ENCODE data around the gene GPR35.

The GPR35 gene

GRCh38 chr2:240585681-240586197 lies 39.5 kb upstream of the GPR35 start:
- H3K9me3 Mint-ChIP-seq, result no peaks in the 10 kb centered on the region
- peak overlapping the region; percentile 88 for H3K27ac Mint-ChIP-seq
- H3K36me3 Mint-ChIP-seq (ENCODE audit: low read depth), result peaks cover 13% of the 10 kb centered on the region
- H3K27me3 Mint-ChIP-seq (ENCODE audit: low read depth), result no peaks in the 10 kb centered on the region
- H3K4me3 Mint-ChIP-seq, result peak overlapping the region; percentile 94
- peaks cover 33% of the 10 kb centered on the region for H3K4me1 Mint-ChIP-seq (ENCODE audit: low read depth)

- Mint-ChIP-seq H3K4me3 (peak within 1 kb of the TSS; percentile 94), H3K36me3 (ENCODE audit: low read depth) (peaks cover 11% of the 10 kb centered on the region), H3K27me3 (ENCODE audit: low read depth) (no peaks in the 10 kb centered on the region), H3K9me3 (no peaks in the 10 kb centered on the region), H3K27ac (peak within 1 kb of the TSS; percentile 90), H3K4me1 (ENCODE audit: low read depth) (peaks cover 33% of the 10 kb centered on the region)
These were observed 38.9 kb upstream of the GPR35 start, which contains the start of gene CAPN10 for GRCh38 chr2:240586198-240586918. CAPN10 (plus strand) TSS chr2:240586734; CDS start chr2:240586912, 178 bp downstream.

- Mint-ChIP-seq H3K27ac (peak overlapping the region; percentile 90), H3K9me3 (no peaks in the 10 kb centered on the region), H3K27me3 (ENCODE audit: low read depth) (no peaks in the 10 kb centered on the region), H3K36me3 (ENCODE audit: low read depth) (peaks cover 13% of the 10 kb centered on the region), H3K4me1 (ENCODE audit: low read depth) (peaks cover 32% of the 10 kb centered on the region), H3K4me3 (peak overlapping the region; percentile 79)
These were observed 38.1 kb upstream of the GPR35 start for GRCh38 chr2:240586919-240587800.

GRCh38 chr2:240588006-240588655 lies 37.1 kb upstream of the GPR35 start:
- H3K4me1 Mint-ChIP-seq (ENCODE audit: low read depth), result peaks cover 28% of the 10 kb centered on the region
- no peaks in the 10 kb centered on the region for H3K27me3 Mint-ChIP-seq (ENCODE audit: low read depth)
- H3K36me3 Mint-ChIP-seq (ENCODE audit: low read depth), result peaks cover 12% of the 10 kb centered on the region
- H3K27ac Mint-ChIP-seq, result peak overlapping the region; percentile 28
- H3K9me3 Mint-ChIP-seq, result no peaks in the 10 kb centered on the region
- peak overlapping the region; percentile 79 for H3K4me3 Mint-ChIP-seq

GRCh38 chr2:240588669-240589068 lies 36.6 kb upstream of the GPR35 start:
- Mint-ChIP-seq H3K27me3 (ENCODE audit: low read depth) (no peaks in the 10 kb centered on the region), H3K4me3 (peak overlapping the region; percentile 79)

GRCh38 chr2:240589375-240589774 lies 35.9 kb upstream of the GPR35 start:
- peaks cover 26% of the 10 kb centered on the region for H3K4me1 Mint-ChIP-seq (ENCODE audit: low read depth)
- H3K27ac Mint-ChIP-seq, result no peak overlapping the region

More at GRCh38 chr2:240588669-240589068, 36.6 kb upstream of the GPR35 start:
- Mint-ChIP-seq H3K4me1 (ENCODE audit: low read depth) (peaks cover 28% of the 10 kb centered on the region), H3K27ac (peak overlapping the region; percentile 28), H3K9me3 (no peaks in the 10 kb centered on the region), H3K36me3 (ENCODE audit: low read depth) (peaks cover 12% of the 10 kb centered on the region)

GRCh38 chr2:240589850-240590525 lies 35.3 kb upstream of the GPR35 start:
- H3K36me3 Mint-ChIP-seq (ENCODE audit: low read depth), result peaks cover 12% of the 10 kb centered on the region
- no peak overlapping the region for H3K27ac Mint-ChIP-seq
- peaks cover 20% of the 10 kb centered on the region for H3K4me1 Mint-ChIP-seq (ENCODE audit: low read depth)
- H3K9me3 Mint-ChIP-seq, result no peaks in the 10 kb centered on the region
- no peaks in the 10 kb centered on the region for H3K27me3 Mint-ChIP-seq (ENCODE audit: low read depth)
- H3K4me3 Mint-ChIP-seq, result no peak overlapping the region

More at GRCh38 chr2:240589375-240589774, 35.9 kb upstream of the GPR35 start:
- no peak overlapping the region for H3K4me3 Mint-ChIP-seq
- no peaks in the 10 kb centered on the region for H3K27me3 Mint-ChIP-seq (ENCODE audit: low read depth)
- peaks cover 12% of the 10 kb centered on the region for H3K36me3 Mint-ChIP-seq (ENCODE audit: low read depth)
- H3K9me3 Mint-ChIP-seq, result no peaks in the 10 kb centered on the region

GRCh38 chr2:240590681-240591111 lies 34.6 kb upstream of the GPR35 start:
- H3K4me3 Mint-ChIP-seq, result no peak overlapping the region
- H3K27ac Mint-ChIP-seq, result no peak overlapping the region
- H3K27me3 Mint-ChIP-seq (ENCODE audit: low read depth), result no peaks in the 10 kb centered on the region
- H3K4me1 Mint-ChIP-seq (ENCODE audit: low read depth), result peaks cover 18% of the 10 kb centered on the region
- peaks cover 12% of the 10 kb centered on the region for H3K36me3 Mint-ChIP-seq (ENCODE audit: low read depth)
- H3K9me3 Mint-ChIP-seq, result no peaks in the 10 kb centered on the region

GRCh38 chr2:240591226-240591625 lies 34.1 kb upstream of the GPR35 start:
- Mint-ChIP-seq H3K27ac (no peak overlapping the region), H3K36me3 (ENCODE audit: low read depth) (peaks cover 12% of the 10 kb centered on the region), H3K27me3 (ENCODE audit: low read depth) (no peaks in the 10 kb centered on the region), H3K4me3 (no peak overlapping the region), H3K9me3 (no peaks in the 10 kb centered on the region), H3K4me1 (ENCODE audit: low read depth) (peaks cover 18% of the 10 kb centered on the region)

- Mint-ChIP-seq H3K4me1 (ENCODE audit: low read depth) (peaks cover 18% of the 10 kb centered on the region), H3K4me3 (no peak overlapping the region), H3K9me3 (no peaks in the 10 kb centered on the region), H3K27me3 (ENCODE audit: low read depth) (no peaks in the 10 kb centered on the region), H3K27ac (peak overlapping the region; percentile 75), H3K36me3 (ENCODE audit: low read depth) (peaks cover 12% of the 10 kb centered on the region)
These were observed 33.5 kb upstream of the GPR35 start for GRCh38 chr2:240591784-240592183.

GRCh38 chr2:240593026-240593702 lies 32.1 kb upstream of the GPR35 start:
- Mint-ChIP-seq H3K36me3 (ENCODE audit: low read depth) (peaks cover 10% of the 10 kb centered on the region), H3K4me1 (ENCODE audit: low read depth) (peaks cover 11% of the 10 kb centered on the region), H3K27ac (no peak overlapping the region), H3K4me3 (no peak overlapping the region), H3K27me3 (ENCODE audit: low read depth) (no peaks in the 10 kb centered on the region), H3K9me3 (no peaks in the 10 kb centered on the region)

- H3K4me3 Mint-ChIP-seq, result no peak overlapping the region
- H3K27me3 Mint-ChIP-seq (ENCODE audit: low read depth), result no peaks in the 10 kb centered on the region
- H3K9me3 Mint-ChIP-seq, result no peaks in the 10 kb centered on the region
- H3K4me1 Mint-ChIP-seq (ENCODE audit: low read depth), result peaks cover 3% of the 10 kb centered on the region
- H3K36me3 Mint-ChIP-seq (ENCODE audit: low read depth), result peaks cover 5% of the 10 kb centered on the region
- no peak overlapping the region for H3K27ac Mint-ChIP-seq
These were observed 31.4 kb upstream of the GPR35 start for GRCh38 chr2:240593703-240594451.

Data from T-helper 1 cell treated with Interleukin-12 subunit alpha and Interleukin-12 subunit beta and Interleukin-4 antibody, amounts not matched to agents 30 μg/mL and 1 μg/mL, for 36 hours (primary cell).